DOHH2 (cell line): Measurements from ENCODE around the gene TBC1D16.

Experiments
- CTCF ChIP-seq: fragments of 200-600 bp; sonication (generic); IDR thresholded peaks from one replicate; pipeline ENCODE4 v1.5.1; 2014; ENCODE audit warnings: antibody characterized with exemption, mild to moderate bottlenecking, low read depth, low read length; ENCODE audit not compliant: poor library complexity, severe bottlenecking
- EZH2phosphoT487 ChIP-seq: fragments of 200-600 bp; sonication (generic); IDR thresholded peaks from 2 replicates; pipeline ENCODE4 v1.6.1; 2017; ENCODE audit warnings: borderline replicate concordance, mild to moderate bottlenecking, antibody characterized with exemption, low read length, moderate library complexity, mixed read lengths

DNA sequence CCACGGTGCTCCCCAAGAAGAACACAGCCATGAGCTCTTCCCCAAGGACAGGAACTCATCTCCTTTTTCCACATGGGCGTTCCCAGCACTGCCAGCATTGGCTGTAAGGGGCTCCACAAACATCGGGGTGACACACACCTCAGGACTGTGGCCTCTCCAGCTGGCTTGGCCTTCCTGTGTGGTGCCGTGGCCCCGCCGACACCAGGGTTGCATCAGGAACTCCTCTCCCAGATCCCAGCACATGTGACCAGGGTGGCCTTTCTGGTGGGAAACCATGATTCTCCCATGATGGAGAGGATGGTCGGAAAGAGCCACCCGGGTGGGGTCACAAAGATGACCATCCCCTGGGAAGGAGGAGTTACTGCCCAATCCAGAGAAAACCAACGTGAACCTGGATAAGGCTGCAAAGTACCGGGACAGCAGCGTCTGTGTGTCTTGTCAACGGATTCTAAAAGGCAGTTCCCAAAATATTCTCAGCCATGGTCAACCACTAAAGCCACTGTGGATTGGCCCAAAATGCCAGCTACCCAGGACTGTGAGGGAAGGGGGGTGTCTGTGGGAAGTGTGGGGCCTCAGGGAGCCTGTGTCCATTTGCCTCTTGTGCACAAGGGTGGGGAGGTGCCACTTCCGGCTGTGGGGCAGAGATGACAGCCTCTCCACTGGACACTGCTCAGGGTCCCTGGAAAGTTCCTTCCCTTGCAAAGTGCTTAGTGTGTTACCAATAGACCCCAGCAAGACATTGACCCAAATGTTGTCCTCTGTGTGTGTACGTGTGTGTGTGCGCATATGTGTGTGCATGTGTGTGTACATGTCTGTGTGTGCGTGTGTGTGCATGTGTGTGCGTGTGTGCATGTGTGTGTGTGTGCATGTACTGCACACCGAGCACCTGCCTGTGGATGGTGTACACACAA lies 118.4 kb downstream of the TBC1D16 start:
- TF ChIP-seq EZH2phosphoT487 (no peak), CTCF (no peak)
